Stomach (tissue), 9 donors: ENCODE measurements around the gene RPL35A. TPM values are rescaled to one million over a fixed set of nuclear protein-coding genes. Genes with fewer than 3 reads are reported as not detected.

Experiments used
- DNase-seq, 2 donors: peaks; one replicate each; pipeline versions ENCODE4 v3.0.0 to v3.0.0-alpha.2; 2013 to 2019
- H3K27ac ChIP-seq, 5 donors: fragments of 200-600 bp in 4 of 5; sonication (generic) in 4 of 5; one replicate each; pipeline ENCODE4 v1.5.1; 2013 to 2019; ENCODE audit warnings: mild to moderate bottlenecking in 1 of 5, moderate library complexity in 1 of 5
- H3K27me3 ChIP-seq, 3 donors: fragments of 200-600 bp; sonication (generic); one replicate each; pipeline ENCODE4 v1.5.1; 2017 to 2019; ENCODE audit warnings: mixed run types in 1 of 3
- H3K36me3 ChIP-seq, 4 donors: fragments of 200-600 bp; sonication (generic); 1 replicate in 3 of 4; 2 replicates in 1 of 4; pipeline ENCODE4 v1.5.1; 2016 to 2019
- H3K4me1 ChIP-seq, 4 donors: fragments of 200-600 bp; sonication (generic); one replicate each; pipeline ENCODE4 v1.5.1; 2016 to 2019
- H3K4me3 ChIP-seq, 4 donors: fragments of 200-600 bp; sonication (generic) in 3 of 4; one replicate each; pipeline ENCODE4 v1.5.1; 2016 to 2019; ENCODE audit warnings: mild to moderate bottlenecking in 1 of 4
- H3K9me3 ChIP-seq, 4 donors: fragments of 200-600 bp; sonication (generic); one replicate each; pipeline ENCODE4 v1.5.1; 2016 to 2019
- CTCF ChIP-seq, 7 experiments: fragments of 450-650 bp in 4 of 7; fragments of 200-600 bp in 3 of 7; sonication (generic) in 3 of 7; IDR thresholded peaks; one replicate each; pipeline ENCODE4 v1.5.1; 2016 to 2019; ENCODE audit warnings: antibody characterized with exemption in 7 of 7, control low read depth in 2 of 7, mild to moderate bottlenecking in 1 of 7
- EP300 ChIP-seq: sonication (generic); formaldehyde crosslinking; IDR thresholded peaks from one replicate; pipeline ENCODE4 v1.6.1; 2017; ENCODE audit warnings: antibody characterized with exemption
- POLR2A ChIP-seq, 4 donors: fragments of 450-650 bp; IDR thresholded peaks; one replicate each; pipeline ENCODE4 v1.6.1; 2016; ENCODE audit warnings: antibody characterized with exemption in 4 of 4, control low read depth in 2 of 4, mild to moderate bottlenecking in 1 of 4, moderate library complexity in 1 of 4
- POLR2AphosphoS5 ChIP-seq, 3 donors: sonication (generic); formaldehyde crosslinking; IDR thresholded peaks; one replicate each; pipeline ENCODE4 v1.6.1; 2016; ENCODE audit warnings: antibody characterized with exemption in 3 of 3
- WGBS, 5 donors: extraction: QIAGEN DNeasy Blood & Tissue Kit in 3 of 5; methylation state at CpG; one replicate each; pipeline versions ENCODE4 v1.1.5 to v1.1.7; 2013 to 2018; 5-methylcytosine and 5-hydroxymethylcytosine counted together
- intact Hi-C: fragments of 100-400 bp; cut with DNase I; formaldehyde crosslinking; loops from one replicate; pipeline ENCODE4 v1.15.1; 2023; ENCODE audit warnings: low total_unique reads
- polyA plus RNA-seq, 3 donors: library from polyadenylated mRNA; stranded (reverse); fragments of 200-250 nt; gene quantifications; one replicate each; pipeline ENCODE4 v1.2.3, GENCODE V29; 2013
- total RNA-seq, 5 donors: library from RNA; depleted of rRNA; stranded (reverse); fragments of >200 nt; gene quantifications; one replicate each; pipeline versions ENCODE4 v1.1.0 to v1.2.3, GENCODE V29; 2014 to 2016
- donor health status: healthy with polysubstance abuse.
- donor health status: Bipolar disorder and iron deficiency.
- donor health status: healthy.

Gene RPL35A
- total and polyA plus RNA-seq, 8 donors = 30.4 to 2,972 (median 770) TPM

DNA sequence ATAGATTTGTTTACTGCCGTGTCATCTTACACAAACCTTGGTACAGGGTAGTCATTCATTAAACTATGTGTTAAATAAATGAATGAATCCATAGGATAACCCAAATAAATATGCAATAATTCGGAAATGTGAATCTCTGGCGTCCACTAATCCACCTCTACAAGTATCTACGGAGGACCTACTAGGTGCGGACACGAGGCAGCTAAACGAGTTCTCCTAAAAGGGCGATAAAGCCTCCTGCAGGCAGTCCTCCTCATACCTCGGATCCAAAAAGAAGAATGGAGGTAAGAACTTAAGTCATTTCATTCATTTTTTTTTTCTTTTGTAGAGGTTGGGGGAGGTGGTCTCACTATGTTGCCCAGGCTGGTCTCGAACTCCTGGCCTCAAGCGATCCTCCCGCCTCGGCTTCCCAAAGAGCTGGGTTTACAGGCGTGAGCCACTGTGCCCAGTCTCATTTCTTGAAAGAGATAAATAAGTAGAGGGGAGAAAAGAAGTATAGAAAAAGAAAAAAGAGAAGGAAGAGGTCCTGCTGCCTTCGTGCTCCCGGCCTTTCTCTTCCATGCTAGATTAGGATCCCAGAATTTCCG is 706 bp upstream of the RPL35A start:
- no peaks in the 10 kb centered on the region for H3K9me3 ChIP-seq
- WGBS, 5 donors = 14 to 24% (median 19%) methylated on average over 17 of the region's 17 CpGs
- TF ChIP-seq EP300 (no peak), POLR2AphosphoS5 (IDR thresholded peaks at IDR 0.05) (no peak), CTCF (IDR thresholded peaks at IDR 0.05) (no peak), POLR2A (IDR thresholded peaks at IDR 0.05) (no peak)
- intact Hi-C loops = no loop called here
- H3K4me1 ChIP-seq = peaks cover 32 to 44% (median 41%) of the 10 kb centered on the region in 4 donors
- peak overlapping the region; percentile 85 to 89 (median 86) for H3K27ac ChIP-seq
- peaks cover 27 to 33% (median 32%) of the 10 kb centered on the region in 4 donors for H3K36me3 ChIP-seq
- H3K4me3 ChIP-seq = peak overlapping the region; percentile 56 to 79 (median 60)
- DNase-seq = no peak
- no peaks in the 10 kb centered on the region for H3K27me3 ChIP-seq

GRCh38 chr3:197950677-197951061 is 679 bp downstream of the RPL35A start:
- no peak for DNase-seq
- Histone ChIP-seq H3K9me3 (no peaks in the 10 kb centered on the region), H3K4me3 (peak overlapping the region; percentile 56 to 79 (median 60)), H3K4me1 (peaks cover 32 to 52% (median 44%) of the 10 kb centered on the region in 4 donors), H3K36me3 (peaks cover 41 to 46% (median 46%) of the 10 kb centered on the region in 4 donors), H3K27me3 (no peaks in the 10 kb centered on the region), H3K27ac (peak overlapping the region; percentile 85 to 89 (median 86))
- TF ChIP-seq POLR2A (IDR thresholded peaks at IDR 0.05) (no peak), EP300 (no peak), CTCF (IDR thresholded peaks at IDR 0.05) (no peak), POLR2AphosphoS5 (IDR thresholded peaks at IDR 0.05) (no peak)
- intact Hi-C loops = no loop called here
- WGBS, 5 donors = 0 to 1% (median 1%) methylated on average over 11 of the region's 11 CpGs

DNA sequence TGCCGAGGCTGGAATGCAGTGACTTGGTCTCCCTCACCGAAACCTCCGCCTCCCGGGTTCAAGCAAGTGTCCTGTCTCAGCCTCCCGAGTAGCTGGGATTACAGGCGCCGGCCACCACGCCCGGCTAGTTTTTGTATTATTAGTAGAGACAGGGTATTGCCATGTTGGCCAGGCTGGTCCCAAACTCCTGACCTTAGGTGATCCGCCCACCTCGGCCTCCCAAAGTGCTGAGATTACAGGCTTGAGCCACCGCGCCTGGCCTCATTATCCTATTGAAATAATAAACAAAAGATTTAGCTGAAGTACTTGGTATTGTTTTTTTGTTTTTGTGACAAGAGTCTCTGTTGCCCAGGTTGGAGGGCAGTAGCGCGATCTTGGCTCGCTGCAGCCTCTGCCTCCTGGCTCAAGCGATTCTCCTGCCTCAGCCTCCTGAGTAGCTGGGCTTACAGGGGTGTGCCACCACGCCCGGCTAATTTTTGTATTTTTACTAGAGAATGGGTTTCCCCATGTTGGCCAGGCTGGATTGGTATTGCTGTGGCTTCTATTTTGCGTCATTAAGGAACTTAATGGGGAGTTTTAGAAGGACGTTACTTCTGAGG is 1.5 kb downstream of the RPL35A start:
- no peak for DNase-seq
- Histone ChIP-seq H3K4me1 (peaks cover 32 to 55% (median 46%) of the 10 kb centered on the region in 4 donors), H3K27ac (peak overlapping the region; percentile 32 to 89 (median 86)), H3K36me3 (peaks cover 49 to 55% (median 54%) of the 10 kb centered on the region in 4 donors), H3K27me3 (no peaks in the 10 kb centered on the region), H3K4me3 (peak overlapping the region; percentile 56 to 79 (median 60)), H3K9me3 (no peaks in the 10 kb centered on the region)
- no peak for TF ChIP-seq POLR2AphosphoS5 (IDR thresholded peaks at IDR 0.05)
- no peak for TF ChIP-seq POLR2A (IDR thresholded peaks at IDR 0.05)
- TF ChIP-seq EP300 = no peak
- no peak for TF ChIP-seq CTCF (IDR thresholded peaks at IDR 0.05)
- WGBS, 5 donors = 53 to 73% (median 68%) methylated on average over 21 of the region's 21 CpGs
- intact Hi-C loops = no loop called here

- Histone ChIP-seq H3K27me3 (no peaks in the 10 kb centered on the region), H3K9me3 (no peaks in the 10 kb centered on the region), H3K4me3 (peak overlapping the region in 2 of 4 donors; percentile 56 to 62), H3K4me1 (peaks cover 32 to 65% (median 50%) of the 10 kb centered on the region in 4 donors), H3K36me3 (peaks cover 50 to 61% (median 60%) of the 10 kb centered on the region in 4 donors), H3K27ac (peak overlapping the region in 1 of 5 donors; percentile 37)
- WGBS, 5 donors = 74 to 87% (median 78%) methylated on average over 9 of the region's 9 CpGs
- no peak for TF ChIP-seq POLR2A (IDR thresholded peaks at IDR 0.05)
- TF ChIP-seq POLR2AphosphoS5 (IDR thresholded peaks at IDR 0.05) = no peak
- TF ChIP-seq EP300 = no peak
- TF ChIP-seq CTCF (IDR thresholded peaks at IDR 0.05) = no peak
- no peak for DNase-seq
- intact Hi-C loops = no loop called here
Observed at GRCh38 chr3:197952440-197952839, 2.5 kb downstream of the RPL35A start.
